Neuron (in vitro differentiated cells): ENCODE measurements around the gene CACNA1I.

ENCODE experiments used
- H2AFZ ChIP-seq: one replicate; pipeline ENCODE4 v1.6.1; 2013; ENCODE audit warnings: low read depth, mild to moderate bottlenecking, inconsistent platforms, low read length, moderate library complexity
- H3K27me3 ChIP-seq: one replicate; pipeline ENCODE4 v1.6.1; 2013; ENCODE audit warnings: low read length; ENCODE audit not compliant: insufficient read depth
- H3K36me3 ChIP-seq: one replicate; pipeline ENCODE4 v1.6.1; 2013; ENCODE audit warnings: low read length; ENCODE audit not compliant: insufficient read depth
- H3K4me1 ChIP-seq: one replicate; pipeline ENCODE4 v1.6.1; 2013; ENCODE audit warnings: low read length; ENCODE audit not compliant: insufficient read depth
- H3K4me3 ChIP-seq: 2 replicates; pipeline ENCODE4 v1.5.1; 2013; ENCODE audit warnings: mild to moderate bottlenecking, low read length, moderate library complexity
- H3K9me3 ChIP-seq: one replicate; pipeline ENCODE4 v1.6.1; 2013; ENCODE audit warnings: low read length

Gene CACNA1I

GRCh38 chr22:39651053-39651996 lies 80.8 kb downstream of the CACNA1I start:
- H3K4me3 ChIP-seq: no peak overlapping the region
- no peaks in the 10 kb centered on the region for H3K4me1 ChIP-seq
- no peaks in the 10 kb centered on the region for H3K36me3 ChIP-seq
- H2AFZ ChIP-seq: no peak overlapping the region
- H3K27me3 ChIP-seq: peaks cover 11% of the 10 kb centered on the region
- H3K9me3 ChIP-seq: no peaks in the 10 kb centered on the region

GRCh38 chr22:39652990-39653786 lies 82.6 kb downstream of the CACNA1I start:
- H3K4me1 ChIP-seq: no peaks in the 10 kb centered on the region
- no peak overlapping the region for H2AFZ ChIP-seq
- H3K36me3 ChIP-seq: no peaks in the 10 kb centered on the region
- no peaks in the 10 kb centered on the region for H3K9me3 ChIP-seq
- peaks cover 6% of the 10 kb centered on the region for H3K27me3 ChIP-seq
- H3K4me3 ChIP-seq: no peak overlapping the region

- Histone ChIP-seq H3K36me3 (no peaks in the 10 kb centered on the region), H3K27me3 (peaks cover 6% of the 10 kb centered on the region), H2AFZ (no peak overlapping the region), H3K4me3 (no peak overlapping the region), H3K4me1 (no peaks in the 10 kb centered on the region), H3K9me3 (no peaks in the 10 kb centered on the region)
Observed at GRCh38 chr22:39653787-39654077, 83.2 kb downstream of the CACNA1I start.

- Histone ChIP-seq H3K4me1 (no peaks in the 10 kb centered on the region), H3K9me3 (no peaks in the 10 kb centered on the region), H3K4me3 (no peak overlapping the region), H3K36me3 (no peaks in the 10 kb centered on the region), H3K27me3 (peaks cover 6% of the 10 kb centered on the region), H2AFZ (no peak overlapping the region)
Observed at GRCh38 chr22:39654131-39654926, 83.8 kb downstream of the CACNA1I start.

GRCh38 chr22:39655004-39655579 lies 84.5 kb downstream of the CACNA1I start:
- no peak overlapping the region for H3K4me3 ChIP-seq
- H3K9me3 ChIP-seq: no peaks in the 10 kb centered on the region
- no peaks in the 10 kb centered on the region for H3K36me3 ChIP-seq
- no peak overlapping the region for H2AFZ ChIP-seq
- H3K4me1 ChIP-seq: no peaks in the 10 kb centered on the region
- peaks cover 6% of the 10 kb centered on the region for H3K27me3 ChIP-seq

GRCh38 chr22:39655831-39656230 lies 85.3 kb downstream of the CACNA1I start:
- Histone ChIP-seq H3K9me3 (no peaks in the 10 kb centered on the region), H3K4me1 (no peaks in the 10 kb centered on the region), H3K36me3 (no peaks in the 10 kb centered on the region), H2AFZ (no peak overlapping the region), H3K4me3 (no peak overlapping the region), H3K27me3 (peaks cover 12% of the 10 kb centered on the region)

GRCh38 chr22:39656495-39657490 lies 86.2 kb downstream of the CACNA1I start:
- H3K4me3 ChIP-seq: no peak overlapping the region
- peaks cover 20% of the 10 kb centered on the region for H3K27me3 ChIP-seq
- H3K9me3 ChIP-seq: no peaks in the 10 kb centered on the region
- H3K4me1 ChIP-seq: no peaks in the 10 kb centered on the region
- no peaks in the 10 kb centered on the region for H3K36me3 ChIP-seq
- no peak overlapping the region for H2AFZ ChIP-seq

- Histone ChIP-seq H2AFZ (no peak overlapping the region), H3K9me3 (no peaks in the 10 kb centered on the region), H3K36me3 (no peaks in the 10 kb centered on the region), H3K27me3 (peaks cover 36% of the 10 kb centered on the region), H3K4me1 (no peaks in the 10 kb centered on the region), H3K4me3 (no peak overlapping the region)
Observed at GRCh38 chr22:39658367-39658766, 87.8 kb downstream of the CACNA1I start.

- peaks cover 41% of the 10 kb centered on the region for H3K27me3 ChIP-seq
- no peaks in the 10 kb centered on the region for H3K4me1 ChIP-seq
- H3K9me3 ChIP-seq: no peaks in the 10 kb centered on the region
Observed at GRCh38 chr22:39658806-39659463, 88.4 kb downstream of the CACNA1I start.

GRCh38 chr22:39661501-39661841 lies 90.9 kb downstream of the CACNA1I start:
- Histone ChIP-seq H3K27me3 (peaks cover 58% of the 10 kb centered on the region), H3K36me3 (no peaks in the 10 kb centered on the region), H3K4me3 (no peak overlapping the region), H2AFZ (no peak overlapping the region), H3K9me3 (no peaks in the 10 kb centered on the region), H3K4me1 (no peaks in the 10 kb centered on the region)

More at GRCh38 chr22:39658806-39659463, 88.4 kb downstream of the CACNA1I start:
- Histone ChIP-seq H2AFZ (no peak overlapping the region), H3K36me3 (no peaks in the 10 kb centered on the region), H3K4me3 (no peak overlapping the region)

- Histone ChIP-seq H3K9me3 (no peaks in the 10 kb centered on the region), H3K4me1 (no peaks in the 10 kb centered on the region), H3K36me3 (no peaks in the 10 kb centered on the region), H3K4me3 (no peak overlapping the region), H2AFZ (no peak overlapping the region), H3K27me3 (peaks cover 58% of the 10 kb centered on the region)
Observed at GRCh38 chr22:39661842-39662685, 91.5 kb downstream of the CACNA1I start.
